Measurements from ENCODE around the gene PC.

PC gene

DNA sequence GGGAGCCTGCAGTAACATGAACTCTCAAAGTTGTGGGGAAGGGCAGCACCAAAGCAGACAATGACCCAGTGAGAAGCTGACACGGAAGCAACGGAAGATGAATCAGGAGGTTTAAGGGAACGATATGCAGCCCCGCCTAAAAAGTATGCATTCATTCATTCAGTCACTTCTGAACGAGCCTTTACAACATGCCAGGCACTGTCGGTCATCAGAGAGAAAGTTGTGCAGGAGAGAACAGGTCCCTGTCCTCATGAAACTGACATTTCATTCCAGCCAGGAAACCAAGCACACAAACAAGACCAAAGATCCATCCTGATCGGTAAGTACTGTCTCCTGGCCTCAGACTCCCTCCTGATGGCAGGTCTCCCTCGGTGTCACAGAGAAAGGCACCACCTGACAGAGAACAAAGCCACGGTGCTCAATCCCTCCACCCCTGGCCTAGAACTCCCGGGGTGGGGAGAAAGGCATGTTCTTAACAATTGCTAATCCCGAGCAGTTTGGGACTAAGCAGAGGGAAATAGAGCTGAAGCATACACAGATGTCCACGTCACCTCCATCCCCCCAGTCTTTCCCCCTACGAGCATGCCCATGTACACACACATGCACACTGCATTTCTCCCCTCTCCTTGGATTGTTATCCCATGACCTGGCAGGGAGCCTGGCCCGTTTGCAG is 52.0 kb downstream of the PC start:
- DNase-seq = no peak

DNA sequence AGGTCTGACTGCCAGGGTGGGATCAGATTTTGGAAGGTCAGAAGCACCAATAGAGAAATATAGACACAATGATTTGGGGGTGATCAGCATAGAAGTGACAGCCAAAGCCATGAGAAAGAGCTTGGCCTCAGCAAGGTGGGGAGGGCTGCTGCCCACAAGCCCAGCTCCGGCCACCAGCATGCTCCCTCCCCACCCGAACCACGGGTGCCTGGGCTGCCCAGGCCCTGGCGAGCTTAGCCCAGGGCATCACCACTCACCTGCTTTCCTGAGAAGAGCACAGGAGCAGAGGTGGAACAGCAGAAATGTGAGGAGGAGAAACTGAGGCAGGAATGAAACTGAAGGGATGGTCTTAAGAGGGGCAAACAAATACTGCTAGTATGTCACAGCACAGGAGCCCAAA is 52.6 kb downstream of the PC start:
- DNase-seq = no peak

DNA sequence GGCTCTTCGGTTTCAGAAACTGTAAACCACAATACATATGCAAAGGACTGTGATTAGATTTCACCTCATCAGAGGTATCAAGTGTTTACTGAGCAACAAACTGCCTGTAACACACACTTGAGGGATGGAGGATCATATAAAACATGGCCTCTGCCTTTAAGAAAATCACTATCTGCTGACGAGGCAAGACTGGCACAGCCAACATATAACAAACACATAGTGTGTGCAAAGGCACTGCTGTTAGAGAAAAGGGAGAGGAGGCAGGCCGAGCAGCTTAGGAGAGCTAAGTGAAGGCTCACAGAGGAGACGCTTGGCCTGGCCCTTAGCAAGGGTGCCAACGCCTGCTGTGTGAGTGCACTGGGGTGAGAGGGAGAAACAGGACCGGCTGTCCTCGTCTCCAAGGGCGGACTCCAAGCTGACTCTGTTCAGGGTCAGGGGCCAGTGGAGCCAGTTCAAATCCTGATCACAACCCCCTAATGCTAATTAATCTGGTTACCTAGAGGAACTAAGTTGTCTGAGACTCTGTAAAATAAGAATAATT is 53.1 kb downstream of the PC start:
- no peak for DNase-seq

DNA sequence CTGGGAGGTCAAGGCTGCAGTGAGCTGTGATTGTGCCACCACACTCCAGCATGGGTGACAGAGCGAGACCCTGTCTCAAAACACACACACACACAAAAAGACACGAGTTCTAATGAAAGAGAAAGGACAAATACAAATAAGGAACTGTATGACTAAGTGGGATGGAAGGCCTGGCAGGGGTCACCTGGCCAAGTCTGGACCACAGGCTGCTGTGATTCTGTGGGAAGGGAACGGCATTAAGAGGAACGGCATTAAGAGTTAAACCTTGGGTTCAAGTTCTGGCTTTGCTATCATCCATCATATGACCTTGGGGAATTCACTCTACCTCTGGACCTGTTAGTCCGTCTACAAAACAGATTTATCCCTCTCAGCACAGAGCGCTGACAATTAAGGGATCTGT is 53.6 kb downstream of the PC start:
- DNase-seq = no peak

DNA sequence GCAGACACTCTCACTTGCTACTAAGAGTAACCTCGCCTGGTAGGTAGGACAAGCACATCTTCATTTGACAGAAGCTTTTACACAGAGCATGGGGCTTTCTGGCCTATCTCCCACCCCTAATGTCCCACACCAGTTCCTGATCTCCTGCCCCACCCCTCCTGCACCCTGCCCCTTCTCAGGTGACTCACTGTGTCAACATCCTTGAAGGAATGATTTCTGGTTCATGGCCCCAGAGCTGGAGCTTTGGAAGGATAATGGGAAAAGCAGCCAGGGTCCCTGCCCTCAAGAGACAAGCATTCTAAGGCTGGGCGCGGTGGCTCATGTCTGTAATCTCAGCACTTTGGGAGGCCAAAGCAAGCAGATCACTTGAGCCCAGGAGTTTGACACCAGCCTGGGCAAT is 54.1 kb downstream of the PC start:
- no peak for DNase-seq

DNA sequence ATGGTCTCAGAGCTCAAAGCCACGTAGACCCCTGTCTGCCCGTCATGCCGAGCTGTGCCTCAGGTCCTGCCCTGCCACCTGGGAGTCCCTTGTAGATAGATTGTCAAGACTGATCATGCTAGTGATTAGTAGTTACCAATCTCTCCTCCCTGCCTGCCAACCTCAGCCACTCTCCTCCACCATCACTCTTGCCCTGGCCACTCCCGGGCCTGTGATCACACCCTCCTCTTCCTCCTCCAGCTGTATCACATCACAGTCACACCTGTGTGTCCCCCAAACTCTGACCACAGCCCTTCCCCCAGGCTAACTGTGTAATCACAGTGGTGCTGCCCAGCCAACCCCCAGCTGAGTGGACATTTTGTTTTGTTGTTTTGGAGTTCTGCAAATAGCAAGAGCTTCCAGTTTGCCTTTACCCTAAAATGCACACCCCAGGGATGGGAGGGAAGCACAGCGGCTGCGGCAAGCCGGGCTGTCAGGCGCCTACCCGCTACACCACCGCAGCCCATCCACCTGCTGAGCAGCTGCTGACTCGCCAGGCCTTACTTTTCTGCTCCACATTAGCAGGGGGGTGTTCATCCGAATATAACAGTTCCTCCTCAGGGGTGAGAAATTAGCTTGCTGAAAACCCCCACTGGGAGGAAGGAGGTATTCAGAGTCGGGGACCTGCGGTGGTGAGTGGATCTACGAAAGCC is 55.6 kb downstream of the PC start:
- no peak for DNase-seq

DNA sequence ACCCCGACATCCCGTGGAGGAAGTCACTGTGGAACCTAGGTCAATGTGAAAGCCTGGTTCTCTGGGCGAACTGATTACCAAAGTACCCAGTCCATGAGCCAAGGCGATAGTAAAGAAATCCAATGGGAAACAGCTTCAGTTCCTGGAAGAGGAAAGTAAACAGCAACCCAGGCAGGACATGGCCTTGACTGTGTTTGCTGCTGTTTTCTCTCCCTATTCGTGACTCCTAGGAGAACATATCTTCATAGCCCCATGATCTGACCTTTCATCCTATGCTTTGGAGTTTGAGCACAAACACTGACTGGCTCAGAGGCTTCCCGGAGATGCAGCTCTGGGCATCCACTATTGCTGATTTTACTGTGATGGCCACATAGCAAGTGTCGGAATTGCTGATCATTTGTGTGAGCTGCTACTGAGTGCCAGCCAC is 56.2 kb downstream of the PC start:
- DNase-seq = no peak

DNA sequence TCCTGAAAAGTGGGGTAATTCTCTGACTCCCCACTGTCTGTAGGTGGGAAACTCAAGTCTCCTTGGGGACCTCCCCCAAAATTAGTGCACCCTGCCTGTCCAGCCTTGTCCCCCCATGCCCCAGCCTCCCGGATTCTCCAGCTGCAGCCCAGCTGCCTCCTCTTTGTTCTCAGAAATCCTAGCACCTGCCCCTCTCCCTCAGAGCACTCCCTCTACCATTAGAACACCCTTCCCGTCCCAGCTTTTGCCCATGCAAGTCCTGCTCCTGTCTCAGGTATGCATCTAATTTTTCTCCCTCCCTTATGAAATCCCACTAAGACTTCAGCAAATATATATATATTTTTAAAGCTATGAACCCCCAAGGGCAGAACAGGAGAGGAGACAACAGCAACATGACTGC is 64.0 kb downstream of the PC start:
- DNase-seq = no peak

DNA sequence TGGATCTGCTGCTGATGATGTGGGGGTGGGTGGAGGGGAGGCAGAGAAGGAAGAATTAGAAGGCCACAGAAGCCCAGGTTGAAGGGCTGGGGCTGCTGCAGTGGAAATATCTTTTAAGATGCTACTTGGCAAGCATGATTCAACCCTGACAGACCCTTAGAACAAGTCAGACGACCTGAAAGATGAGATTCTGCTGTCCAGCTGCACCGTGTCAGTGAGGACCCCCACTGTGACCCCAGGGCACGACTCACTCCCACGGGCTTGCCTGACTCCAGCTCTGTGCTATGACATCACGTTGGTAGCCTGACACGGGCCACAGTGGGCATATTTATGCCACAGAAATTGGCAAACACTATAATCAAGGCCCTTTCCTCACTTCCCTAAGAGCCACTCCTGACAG is 65.3 kb downstream of the PC start:
- no peak for DNase-seq

DNA sequence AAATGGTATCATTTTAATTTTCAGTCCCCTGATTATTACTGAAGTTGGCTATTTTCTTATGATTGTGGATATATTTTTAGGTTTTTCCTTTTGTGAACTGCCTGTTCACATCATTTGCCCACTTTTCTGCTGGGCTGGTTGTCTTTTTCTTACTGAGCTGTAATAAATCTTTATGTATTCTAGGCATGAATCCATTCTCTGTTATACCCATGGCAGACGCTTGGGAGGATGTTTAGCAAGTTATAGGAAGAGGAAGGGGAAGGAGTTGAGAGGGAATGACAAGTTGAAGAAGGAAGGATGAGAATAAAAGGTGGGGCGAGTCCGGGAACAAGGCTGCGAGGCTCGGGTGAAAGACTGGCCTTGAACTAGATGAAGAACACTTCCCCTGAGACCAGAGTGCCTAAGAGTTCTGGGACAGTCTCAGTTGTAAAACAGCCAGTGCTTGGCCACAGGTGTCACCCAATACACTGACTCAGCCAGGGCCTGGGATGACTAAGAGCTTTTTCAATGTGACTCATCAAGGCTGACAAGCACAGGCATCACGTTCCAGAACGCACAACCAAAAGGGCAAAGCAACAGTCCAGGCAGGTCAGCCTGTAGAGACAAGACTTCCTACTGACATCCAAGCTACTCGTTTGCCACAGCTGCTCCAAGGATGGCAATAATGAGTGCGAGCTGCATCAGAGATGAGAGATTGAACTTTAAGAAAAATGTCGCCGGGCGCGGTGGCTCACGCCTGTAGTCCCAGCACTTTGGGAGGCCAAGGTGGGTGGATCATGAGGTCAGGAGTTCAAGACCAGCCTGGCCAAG is 66.1 kb downstream of the PC start:
- DNase-seq = no peak

DNA sequence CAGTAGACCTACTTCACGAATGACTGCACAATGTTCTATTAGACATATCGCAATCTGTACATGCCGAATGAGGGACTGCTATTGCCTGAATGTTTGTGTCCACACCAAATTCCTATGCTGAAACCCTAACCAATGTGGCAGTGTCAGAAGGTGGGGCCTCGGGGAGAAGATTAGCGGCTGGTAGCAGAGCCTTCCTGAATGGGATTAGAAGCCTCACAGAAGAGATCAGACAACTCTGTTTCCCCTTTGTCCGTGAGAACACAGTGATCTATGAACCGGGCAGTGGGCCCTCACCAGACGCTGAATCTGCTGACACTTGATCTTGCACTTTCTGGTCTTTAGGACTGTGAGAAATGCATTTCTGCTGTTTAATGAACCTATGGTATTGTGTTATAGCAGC is 68.2 kb downstream of the PC start:
- DNase-seq = no peak

DNA sequence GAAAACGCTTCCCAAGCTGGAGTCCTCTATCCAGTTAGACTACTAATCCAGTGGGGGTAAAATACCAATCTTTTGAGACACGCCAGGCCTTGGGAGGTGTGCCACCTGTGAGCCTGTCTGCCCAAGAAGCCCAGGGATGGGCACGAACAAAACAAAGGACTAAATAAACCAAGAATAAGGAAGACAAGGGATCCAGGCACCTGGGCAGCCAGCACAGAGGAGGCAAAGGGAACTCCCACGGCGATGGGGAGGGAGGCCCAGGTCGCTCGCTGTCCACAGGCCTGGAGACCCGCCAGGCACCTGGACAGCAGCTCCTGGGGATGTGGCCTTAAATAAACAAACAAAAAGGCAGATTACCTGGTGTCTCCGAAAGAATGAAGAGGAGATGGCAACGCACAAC is 69.9 kb downstream of the PC start:
- DNase-seq = no peak

DNA sequence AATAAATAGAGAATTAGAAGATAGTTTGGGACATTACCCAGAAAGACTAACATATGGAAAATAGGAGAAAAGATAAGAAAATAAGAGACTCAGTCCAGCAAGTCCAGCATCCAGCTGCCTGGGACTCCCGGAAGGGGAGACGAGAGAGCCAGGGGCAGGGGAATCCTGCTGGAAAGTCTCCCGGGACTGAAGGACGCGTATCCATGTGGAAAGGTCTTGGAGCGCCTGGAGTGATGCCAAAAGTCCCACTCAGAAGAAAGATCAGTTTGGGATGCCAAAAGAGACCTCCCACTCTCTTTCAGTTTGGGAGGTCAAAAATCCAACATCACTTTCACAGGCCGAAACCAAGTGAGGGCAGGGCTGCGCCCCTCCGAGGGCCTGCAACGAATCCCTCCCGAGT is 70.7 kb downstream of the PC start:
- no peak for DNase-seq

DNA sequence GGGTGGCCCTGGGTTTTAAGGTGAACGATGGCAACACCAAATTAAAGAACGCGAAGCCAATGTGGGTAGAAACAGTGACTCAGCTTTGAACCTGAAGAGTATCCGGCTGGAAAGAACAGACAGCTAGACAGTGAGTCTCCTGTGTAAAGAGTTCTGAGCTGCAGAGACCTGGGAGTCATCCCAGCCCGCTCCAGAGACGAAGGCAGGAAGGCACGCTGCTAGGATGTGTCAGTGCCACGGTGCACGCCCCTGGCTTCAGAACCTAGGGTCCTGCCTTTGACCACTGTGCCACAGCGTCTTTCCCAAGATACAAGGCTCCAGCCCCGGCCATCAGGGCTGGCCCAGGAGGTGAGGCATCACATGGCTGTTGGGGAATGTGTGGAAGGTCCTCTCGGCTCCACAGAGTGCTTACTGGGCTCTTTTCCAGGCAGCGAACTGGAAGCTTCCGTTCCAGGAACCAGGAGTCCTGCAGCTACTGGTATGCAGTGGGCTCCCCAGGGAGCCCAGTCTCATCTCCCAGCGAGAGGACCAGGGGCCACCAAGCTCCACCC is 71.4 kb downstream of the PC start:
- no peak for DNase-seq

DNA sequence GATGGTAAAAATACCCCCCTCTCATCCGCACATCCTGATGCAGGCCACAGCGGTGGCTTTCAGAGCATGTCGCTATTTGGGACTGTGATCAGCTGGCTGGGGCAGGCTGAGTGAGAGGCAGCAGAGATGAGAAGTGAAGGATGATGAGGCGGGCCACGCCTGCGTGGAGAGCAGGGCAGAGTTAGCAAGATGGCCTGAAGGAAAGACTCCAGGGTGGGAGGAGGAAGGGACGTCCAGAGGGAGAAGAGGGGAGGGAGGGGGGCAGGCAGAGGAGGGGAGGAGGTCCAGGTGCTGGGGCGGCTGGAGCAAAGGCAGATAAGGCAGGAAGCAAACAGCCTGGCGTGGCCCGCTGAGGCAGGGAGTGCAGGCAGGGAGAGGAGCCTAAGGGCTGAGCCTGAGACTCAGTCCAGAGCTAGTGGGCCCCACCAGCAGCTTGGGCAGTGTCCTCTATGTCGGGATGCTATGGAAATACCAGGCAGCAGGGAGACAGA is 72.2 kb downstream of the PC start:
- no peak for DNase-seq

DNA sequence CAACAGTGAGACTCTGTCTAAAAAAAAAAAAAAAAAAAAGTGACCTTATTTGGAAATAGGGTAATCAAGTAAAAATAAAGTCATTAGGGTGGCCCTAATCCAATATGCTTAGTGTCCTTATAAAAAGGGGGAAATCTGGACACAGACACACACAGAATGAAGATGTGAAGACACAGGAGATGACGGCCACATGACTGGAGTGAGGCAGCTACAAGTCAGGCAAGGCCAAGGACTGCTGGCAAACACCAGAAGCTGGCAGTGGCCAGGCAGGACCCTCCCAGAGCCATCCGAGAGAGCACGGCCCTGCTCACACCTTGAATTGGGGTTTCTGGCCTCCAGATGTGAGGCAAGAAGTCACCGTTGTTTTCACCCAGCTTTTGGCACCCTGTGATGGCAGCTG is 72.7 kb downstream of the PC start:
- DNase-seq = no peak

DNA sequence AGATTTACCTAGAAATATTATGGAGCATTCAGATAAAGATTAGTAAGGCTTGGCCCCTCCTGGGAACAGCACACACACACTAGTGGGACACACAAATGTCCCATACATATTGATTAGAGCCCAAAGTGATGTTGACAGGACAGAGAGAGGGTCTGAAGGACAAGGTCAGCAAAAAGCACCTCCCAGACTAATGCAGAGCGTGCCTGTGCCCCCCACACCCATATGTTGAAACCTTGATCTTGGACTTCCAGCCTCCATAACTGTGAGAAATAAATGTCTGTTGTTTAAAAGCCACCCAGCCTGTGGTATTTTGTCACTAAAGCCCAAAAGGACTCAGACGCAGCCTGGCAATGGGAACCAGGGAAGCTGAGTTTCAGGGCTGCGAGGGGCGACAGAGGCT is 73.7 kb downstream of the PC start:
- DNase-seq = no peak

DNA sequence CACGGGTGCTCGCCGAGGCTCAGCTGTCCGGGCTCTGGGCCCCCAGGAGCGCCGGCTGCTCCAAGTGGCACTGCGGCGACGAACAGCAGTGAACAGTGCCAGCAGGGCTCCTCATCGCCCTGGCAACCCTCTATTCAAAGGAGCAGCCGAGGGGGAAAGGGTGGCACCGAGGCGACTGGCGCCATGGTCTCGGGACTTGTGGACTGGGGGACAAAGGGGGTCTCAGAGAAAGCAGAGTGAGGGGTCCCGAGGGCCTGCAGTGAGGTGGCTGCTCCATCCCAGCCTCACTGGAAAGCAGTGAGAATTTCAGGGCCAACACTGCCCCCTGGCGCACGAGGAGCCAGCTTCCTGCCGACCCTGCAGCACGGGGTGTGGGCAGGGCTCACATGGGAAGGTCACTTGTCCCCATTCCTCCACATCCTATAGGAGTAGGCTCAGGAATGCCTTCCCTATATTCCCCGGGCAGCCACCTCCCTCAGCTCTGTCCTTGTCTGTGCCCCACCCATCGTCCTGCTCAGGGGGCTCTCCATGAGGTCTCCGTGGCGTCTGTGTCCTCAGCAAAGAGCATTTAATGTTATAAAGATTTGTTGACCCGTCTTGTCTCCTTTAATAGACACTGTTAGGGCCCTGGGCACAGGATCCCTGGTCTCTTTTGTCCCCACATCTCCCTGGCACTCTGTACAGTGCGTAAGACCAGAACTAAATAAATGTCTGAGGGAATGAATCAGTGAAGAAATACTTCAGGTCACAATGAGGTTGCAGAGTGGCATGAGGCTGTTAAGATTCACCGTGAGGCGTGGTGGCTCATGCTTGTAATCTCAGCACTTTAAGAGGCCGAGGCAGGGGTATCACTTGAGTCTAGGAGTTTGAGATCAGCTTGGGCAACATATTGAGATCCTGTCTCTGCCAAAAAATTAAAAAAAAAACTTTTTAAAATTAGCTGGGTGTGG is 74.9 kb downstream of the PC start:
- DNase-seq = peak; percentile 43

DNA sequence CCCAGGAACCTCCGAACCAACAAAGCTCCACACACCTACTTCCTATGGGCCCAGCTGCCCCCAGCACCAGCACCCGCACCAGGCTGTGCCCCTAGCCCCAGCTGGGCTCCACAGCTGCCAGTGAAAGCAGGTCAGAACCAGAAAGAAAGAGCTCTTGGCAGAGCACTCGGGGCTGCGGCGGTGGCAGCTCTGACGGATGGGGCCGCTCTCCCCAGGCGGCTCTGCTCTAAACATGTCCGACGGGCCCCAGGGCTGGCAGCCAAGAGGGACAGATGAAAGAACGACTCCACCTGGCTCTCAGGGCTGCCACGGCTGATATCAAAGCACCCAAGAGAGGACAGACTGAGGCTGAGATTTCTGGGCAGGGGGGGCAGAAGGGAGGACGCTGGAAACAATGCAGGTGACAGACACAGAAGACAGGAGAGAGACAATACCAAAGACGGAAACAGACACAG is 75.6 kb downstream of the PC start:
- no peak for DNase-seq

DNA sequence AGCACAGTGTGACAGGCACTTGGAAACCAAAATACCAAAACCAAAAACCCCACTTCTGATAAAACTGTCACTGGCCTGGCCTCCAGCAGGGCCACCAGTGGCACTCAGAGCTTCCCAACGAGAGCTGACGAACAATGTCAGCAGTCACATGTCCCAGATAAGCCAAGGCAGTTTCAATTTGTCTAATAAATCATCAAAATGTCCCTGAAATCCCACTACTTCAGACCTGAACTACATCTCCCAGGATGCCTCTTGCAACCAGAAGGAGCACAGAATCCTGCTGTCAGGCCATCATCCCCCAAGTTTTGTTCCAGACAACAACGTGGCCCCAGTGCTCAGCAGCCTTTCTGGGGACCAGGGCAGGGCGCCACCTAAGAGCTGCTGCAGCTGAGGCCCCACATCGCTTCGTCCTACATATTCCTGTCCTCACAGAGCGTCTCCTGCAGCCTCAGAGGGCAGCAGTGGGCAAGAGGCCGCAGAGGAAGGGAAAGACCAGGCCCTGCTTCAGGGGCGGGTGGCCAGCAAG is 76.2 kb downstream of the PC start:
- no peak for DNase-seq

DNA sequence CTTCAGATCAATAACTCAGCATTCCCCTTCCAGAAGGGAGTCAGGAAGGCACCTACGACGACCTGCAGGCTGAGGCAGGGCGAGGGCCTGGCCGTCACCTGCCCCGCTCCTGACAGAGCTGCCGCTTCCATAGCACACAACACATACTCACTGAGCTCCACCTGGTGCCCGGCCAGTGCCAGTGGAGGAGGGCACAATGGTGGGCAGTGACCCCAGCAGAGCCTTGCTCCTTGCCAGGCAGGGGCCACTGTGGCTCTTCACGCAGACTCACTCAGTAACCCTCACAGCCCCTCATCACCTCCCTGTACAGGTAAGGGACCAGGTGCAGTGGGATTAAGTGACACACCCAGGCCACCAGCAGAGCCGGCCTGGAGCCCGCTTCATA is 76.7 kb downstream of the PC start:
- no peak for DNase-seq
